Kasumi-1 (cell line): ENCODE results near the gene ZSWIM4.
"Not testable (repeated sequence)": the region's sequence is repeated elsewhere in the genome, so short reads cannot be mapped to it uniquely, and the experiment has no call there.

Experiments used
- DNase-seq, 2 experiments: peaks; one replicate each; lab custom pipeline; 2025; lab: John Stamatoyannopoulos, UW

The ZSWIM4 gene

DNA sequence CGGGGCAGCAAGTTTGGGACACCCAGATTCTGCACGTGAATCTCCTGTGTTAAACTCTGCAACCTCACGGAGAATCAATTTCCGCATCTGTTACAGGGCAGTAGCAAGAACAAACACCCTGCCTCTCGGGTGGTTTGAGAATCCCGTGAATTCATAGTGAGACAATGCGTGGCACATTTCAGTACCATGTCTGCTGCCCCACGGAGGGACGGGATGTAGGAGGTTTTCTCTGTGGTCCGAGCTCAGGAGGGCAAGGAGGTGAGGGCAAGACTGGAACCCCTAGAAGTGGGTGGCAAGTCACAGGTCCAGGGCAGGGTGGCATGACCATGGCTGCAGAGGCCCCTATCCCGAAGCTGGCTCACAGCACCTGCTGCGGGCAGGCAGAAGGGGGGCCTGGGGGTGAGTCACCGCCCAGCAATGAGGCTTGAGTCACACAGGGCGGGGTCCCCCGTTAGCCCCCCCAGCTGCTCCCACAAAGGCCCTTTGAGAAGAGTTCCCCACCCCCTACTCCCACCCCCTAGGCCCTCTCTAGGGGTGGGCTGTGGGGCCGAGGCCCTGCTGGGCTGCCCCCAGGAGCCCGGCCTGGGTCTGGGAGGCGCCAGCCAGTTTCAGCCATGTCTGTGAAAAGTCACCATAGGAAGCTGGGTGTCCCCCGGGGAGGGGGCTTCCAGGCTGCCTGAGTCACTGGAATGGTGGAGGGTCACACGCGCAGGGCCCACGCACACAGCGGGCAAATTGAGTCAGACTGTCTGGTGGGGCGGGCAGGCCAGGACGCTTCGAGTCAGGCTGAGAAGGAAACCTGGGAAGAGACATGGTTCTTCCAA is 55.9 kb downstream of the ZSWIM4 start:
- DNase-seq: no peak

DNA sequence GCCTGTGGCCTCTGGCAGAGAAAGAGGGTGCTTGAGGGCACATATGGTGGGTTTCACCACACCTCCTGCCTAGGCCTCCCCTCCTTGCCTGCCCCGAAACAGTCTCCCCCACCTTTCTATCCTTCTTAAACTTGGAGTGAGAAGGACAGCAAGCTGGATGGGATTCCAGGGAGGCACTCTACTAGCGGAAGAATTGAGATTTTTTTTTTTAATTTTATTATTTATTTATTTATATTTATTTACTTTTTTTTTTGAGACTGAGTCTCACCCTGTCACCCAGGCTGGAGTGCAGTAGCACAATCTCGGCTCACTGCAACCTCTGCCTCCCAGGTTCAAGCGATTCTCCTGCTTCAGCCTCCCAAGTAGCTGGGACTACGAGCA is 56.5 kb downstream of the ZSWIM4 start:
- not testable (repeated sequence) for DNase-seq

DNA sequence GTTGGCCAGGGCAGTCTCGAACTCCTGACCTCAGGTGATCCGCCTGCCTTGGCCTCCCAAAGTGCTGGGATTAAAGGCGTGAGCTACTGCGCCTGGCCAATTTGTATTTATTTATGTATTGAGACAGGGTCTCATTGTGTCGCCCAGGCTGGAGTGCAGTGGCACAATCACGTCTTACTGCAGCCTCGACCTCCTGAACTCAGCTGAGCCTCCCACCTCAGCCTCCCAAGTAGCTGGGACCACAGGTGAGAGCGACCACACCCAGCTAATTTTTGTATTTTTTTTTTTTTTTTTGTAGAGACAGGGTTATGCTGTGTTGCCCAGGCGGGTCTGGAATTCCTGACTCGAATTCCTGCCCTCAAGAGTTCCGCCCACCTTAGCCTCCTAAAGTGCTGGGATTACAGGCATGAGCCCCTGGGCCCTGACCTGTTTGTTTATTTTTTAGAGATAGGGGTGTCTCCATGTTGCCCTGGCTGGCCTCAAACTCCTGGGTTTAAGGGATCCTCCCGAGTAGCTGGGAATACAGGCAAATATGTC is 57.0 kb downstream of the ZSWIM4 start:
- DNase-seq: not testable (repeated sequence)

DNA sequence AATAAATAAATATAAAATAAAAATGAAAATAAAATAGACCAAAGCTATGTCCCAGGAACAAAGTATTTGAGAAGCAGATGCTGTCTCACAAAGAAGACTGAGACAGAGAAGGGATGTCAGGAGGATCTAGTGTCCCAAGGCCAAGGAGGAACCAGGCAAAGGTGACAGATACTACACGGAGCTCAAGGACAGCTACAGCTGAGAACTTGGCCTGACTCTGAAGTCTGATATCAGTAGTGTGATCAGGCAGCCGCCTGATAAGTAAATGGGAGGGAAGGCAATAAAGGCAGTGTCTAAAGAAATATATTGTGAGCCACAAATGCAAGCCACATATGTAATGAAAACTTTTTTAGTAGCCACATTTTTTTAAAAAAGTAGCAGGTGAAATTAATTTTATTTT is 61.3 kb downstream of the ZSWIM4 start:
- DNase-seq: no peak

DNA sequence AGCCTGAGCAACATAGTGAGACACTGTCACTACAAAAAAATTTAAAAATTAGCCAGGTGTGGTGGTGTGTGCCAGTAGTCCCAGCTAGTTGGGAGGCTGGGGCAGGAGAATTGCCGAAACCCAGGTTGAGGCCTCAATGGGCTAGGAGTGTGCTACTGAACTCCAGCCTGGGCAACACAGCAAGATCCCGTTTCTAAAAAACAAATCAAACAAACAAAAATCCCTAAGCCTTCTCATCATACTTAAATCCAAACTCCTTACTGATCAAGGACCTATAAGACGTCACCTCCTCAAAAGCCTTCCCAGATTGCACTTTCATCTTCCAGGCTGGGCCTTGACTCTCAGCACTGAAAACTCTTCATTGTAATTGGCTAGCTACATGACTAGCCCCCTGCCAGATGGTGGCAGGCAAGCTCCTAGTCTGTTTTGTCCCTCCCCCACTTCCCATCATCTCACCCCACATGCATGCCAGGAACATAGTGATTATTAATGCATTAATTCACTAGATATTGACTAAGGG is 64.2 kb downstream of the ZSWIM4 start:
- peak in 1 of 2 experiments; percentile 37 for DNase-seq

DNA sequence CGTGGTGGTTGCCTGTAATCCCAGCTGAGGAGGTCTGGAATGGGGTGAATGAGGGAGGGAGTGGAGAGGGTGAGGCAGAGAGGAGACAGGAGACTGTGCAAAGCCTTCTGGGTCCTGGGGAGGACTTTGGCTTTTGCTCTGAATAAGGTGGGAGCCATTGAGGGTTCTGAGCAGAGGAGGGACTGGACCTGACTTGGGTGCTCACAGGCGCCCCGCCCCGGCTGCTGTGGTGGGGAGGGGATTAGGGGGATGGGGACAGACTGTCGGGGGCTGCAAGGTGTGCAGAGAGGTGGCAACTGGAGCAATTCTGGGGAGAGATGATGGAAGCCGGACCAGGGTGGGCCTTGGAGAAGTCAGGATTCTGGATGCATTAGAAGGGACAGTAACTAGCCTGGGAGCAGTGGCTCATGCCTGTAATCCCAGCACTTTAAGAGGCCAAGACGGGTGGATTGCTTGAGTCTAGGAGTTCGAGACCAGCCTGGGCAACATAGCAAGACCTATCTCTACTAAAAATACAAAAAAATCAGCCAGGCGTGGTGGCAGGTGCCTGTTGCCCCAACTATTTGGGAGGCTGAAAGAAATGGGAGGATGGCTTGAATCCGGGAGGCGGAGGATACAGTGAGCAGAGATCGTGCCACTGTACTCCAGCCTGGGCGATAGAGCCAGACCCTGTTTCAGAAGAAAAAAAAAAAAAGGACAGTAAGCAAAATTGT is 65.6 kb downstream of the ZSWIM4 start:
- DNase-seq: no peak

DNA sequence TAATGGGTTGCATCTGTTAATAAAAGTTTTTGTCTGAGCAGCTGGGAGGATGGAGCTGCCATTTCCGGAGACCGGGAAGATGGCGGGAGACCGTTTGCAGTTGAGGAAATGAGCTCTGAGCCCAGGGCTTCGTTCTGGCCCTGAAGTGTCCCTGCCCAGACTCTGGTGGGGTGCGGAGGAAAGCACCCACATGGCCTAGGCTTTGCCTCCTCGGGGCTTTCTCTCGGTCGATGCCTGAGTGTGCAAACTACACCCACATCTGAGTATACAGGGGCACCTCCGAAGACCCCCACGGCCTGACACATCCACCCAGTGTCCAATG is 66.1 kb downstream of the ZSWIM4 start:
- DNase-seq: peak in 1 of 2 experiments; percentile 26

DNA sequence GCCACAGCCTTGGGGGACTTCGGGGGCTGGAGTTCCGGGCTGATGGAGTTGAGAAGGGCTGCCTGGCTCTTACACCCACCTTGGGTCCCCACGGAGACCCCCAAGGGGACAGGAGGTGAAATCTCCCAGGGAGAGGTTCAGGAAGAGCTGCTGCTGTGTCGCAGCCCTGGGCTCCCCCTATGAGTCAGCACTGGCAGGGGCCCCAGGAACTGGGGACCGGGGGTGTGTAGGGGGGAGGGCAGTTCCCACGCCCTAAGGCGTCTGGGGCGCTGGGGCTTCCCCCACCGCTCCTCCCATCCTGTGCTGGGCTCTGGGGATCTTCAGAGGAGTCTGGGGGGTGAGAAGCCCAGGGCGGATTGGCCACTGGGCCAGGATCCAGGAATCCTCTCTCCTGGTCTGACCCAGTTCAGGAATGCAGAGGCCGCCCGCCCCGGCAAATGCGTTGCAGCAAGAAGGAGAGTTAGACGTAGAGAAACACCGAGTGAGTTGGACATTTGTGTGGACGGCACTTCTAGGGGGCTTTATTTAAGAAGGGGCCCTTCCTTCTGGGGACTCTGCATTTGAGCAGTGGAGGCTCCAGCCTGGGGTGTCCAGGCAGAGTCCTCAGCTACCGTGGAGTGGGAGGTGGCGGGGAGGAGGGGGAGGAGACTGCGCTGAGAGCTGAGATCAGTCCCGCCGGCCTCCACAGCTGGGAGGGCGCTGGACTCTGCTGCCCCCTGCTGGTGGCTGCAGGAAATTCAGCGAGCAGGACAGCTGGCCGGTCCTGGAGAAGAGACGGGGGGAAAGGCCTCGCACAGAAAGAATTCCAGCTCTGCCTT is 66.7 kb downstream of the ZSWIM4 start:
- peak; percentile 80 to 85 for DNase-seq

DNA sequence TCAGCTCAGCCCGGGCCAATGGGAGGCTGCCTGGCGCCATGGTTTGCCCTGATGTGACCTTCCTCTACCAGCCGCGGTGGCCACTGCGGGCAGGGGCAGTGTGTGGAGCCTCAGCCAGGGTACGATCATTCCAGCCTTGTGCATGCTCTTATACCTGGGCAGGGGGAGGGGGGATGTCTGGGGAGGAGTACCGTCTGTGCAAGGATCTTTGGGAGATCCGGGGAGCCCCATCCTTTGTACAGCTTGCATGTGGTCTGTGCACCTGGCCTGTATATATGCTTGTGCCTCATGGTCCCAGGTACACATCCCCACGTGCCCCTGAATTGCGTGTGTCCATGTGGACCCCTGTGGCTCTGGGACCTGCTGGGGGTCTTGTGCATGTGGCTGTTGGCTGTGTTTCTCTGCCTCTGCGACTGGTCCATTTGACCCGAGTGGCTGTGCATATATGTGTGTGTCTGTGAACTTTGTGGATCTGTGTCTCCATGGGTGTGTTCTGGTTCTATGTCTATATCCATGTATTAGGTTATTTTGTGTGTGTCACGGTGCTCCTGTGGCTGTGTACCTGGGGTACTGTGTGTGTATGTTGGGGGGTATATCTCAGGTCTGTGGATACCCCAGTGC is 68.9 kb downstream of the ZSWIM4 start:
- no peak for DNase-seq

DNA sequence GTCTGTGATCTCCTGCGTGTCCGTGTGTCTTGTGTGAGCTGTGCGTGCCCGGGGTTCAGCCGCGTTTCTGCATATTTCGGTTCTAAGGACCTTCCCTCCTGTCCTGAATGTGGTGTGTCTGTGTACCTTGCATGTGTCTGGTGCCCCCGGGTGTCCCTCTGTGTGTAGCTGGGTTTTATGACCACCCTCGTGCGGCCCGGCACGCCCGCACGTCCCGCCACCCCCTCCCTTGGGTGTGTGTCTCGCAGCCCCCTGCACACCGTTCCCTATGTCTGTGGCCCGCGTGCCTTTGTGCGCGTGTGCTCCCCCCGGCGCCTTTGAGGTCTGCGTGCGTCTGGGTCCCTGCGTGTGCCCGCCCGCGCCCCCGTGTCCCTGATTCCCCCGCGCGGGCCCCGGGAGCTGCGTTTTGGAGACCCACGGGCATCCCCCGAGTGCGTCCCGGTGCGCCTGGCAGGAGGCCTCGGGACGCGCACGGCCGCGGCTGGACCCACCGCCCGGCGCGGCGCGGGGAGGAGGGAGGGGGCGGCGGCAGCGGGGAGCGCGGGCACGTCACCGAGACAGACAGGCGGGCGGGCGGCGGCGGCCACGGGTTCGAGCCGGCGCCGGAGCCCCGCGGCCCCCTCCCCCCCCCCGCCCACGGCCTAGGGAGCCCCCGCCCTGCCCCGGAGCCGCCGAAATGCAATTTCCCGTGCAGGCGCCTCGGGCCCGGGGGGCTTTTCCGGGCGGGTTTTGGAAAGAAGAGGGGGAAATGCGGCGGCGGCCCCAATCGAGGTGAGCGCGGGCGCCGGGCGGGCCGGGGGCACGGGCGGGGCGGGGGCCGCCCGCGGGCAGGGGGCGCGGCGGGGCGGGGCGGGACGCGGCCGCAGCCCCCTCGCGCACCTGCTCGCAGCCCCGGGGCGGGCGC is 69.7 kb downstream of the ZSWIM4 start:
- DNase-seq: no peak

DNA sequence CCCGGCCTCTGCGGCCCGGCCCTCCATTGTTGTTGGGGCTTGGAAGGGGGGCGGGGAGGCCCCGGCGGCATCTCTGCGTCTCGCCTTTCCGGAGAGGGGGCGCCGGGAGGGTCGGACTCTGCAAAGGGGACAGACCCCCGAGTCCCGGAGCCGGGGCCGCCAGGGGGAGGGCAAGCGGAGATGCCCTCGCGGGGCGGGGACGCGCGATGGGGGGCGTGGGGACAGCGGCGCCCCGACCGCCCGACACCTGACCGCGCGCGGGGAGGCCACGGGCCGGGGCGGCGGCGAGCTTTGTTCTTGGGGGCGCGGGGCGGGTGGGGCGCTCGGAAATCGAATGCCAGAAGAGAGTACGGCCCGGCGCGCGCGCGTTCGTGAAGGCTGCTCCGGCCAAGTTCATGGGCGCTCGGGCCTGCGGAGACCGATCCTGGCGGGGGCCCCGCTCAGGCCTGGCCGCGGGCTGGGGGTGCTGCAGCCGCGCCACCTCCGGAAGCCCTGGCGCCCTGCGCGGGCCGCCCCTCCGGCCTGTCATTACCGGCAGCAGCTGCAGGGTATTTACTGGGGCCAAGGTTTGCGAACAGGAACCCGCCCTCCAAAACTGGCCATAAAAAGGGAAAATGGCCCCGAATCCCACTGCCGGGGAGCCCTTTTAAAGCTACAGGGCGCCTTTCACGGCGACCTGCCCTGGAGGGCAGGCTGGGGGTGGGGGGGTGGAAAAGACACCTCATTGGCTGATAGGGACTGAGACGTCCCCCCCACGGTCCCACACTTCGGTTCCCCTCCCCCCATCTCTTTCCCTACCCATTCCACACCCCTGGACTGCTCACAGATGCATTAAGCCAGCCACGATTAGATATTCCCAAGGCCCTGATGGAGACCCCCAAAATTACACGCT is 70.6 kb downstream of the ZSWIM4 start:
- DNase-seq: no peak

DNA sequence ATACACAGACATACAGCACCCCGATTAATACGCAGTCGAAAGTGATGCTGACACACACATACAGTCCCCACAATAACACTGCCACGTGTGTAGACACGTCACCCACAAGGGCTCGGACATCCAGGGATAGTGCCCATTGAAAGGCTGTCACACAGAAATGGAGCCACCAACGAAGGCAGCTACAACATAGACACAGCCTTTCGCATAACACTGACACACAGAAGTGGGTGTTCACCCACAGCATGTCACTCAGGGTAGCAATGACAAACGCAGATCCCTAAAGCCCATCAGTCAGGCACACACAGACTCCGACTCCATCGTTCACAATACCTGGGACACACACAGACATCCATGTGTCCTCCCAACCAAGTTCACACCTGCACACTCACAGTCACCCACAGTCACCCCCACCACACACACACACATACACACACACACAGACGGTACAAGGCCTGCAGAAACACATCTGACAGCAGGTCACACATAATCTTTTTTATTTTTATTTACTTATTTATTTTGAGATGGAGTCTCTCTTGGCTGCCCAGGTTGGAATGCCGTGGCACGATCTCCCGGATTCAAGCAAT is 71.3 kb downstream of the ZSWIM4 start:
- DNase-seq: no peak

DNA sequence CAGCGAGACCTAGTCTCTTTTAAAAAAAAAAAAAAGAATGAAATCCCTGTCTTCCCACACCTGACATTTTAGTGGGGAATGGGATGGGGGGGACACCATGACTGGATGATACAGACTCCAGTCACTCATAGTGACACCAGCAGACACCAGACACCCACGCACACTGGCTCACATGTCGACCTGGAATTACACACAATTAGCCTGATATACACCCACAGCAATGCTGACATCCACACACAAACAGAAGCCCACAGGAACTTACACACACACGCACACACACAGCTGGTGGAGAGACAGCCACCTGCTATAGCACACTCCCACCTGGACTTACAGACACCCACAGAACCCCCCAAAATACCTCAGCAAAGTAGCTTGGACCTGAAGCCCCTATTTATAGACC is 73.4 kb downstream of the ZSWIM4 start:
- no peak for DNase-seq

DNA sequence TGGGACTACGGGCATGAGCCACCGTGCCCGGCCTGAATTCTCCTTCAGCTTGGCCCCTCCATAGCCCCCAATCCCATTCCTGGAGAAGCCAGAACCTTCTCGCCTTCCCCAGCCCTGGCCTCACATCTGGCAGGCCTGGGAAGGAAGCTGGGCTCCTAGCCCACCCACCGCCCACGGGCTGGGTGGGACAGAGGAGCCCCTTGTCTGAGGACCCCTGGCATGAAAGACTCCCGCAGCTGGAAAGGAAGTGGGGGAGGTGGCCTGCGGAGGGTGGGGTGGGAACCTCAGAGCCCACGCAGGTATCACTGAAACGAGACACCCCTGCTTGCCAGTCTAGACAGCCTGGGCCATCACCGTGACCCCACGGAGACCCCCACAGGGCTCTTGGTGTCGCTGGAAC is 74.0 kb downstream of the ZSWIM4 start:
- DNase-seq: no peak

DNA sequence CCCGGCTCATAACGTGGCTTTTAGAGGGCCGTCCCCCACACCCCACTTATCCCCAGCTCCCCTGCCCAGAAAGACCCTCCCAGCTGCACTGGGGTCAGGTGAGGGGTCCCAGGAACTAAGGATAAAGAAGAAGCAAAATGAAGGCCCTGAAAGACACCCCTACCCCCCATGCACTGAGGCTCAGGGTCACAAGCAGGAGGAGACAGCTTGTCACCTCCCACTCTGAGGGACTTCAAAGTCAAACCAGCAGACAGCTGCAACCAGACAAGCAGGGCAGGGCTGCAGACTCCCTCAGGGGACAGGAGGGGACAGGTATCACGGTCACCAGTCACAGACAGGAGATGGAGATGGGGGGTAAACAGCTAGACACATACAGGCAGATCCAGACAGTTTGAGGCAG is 75.6 kb downstream of the ZSWIM4 start:
- DNase-seq: no peak

DNA sequence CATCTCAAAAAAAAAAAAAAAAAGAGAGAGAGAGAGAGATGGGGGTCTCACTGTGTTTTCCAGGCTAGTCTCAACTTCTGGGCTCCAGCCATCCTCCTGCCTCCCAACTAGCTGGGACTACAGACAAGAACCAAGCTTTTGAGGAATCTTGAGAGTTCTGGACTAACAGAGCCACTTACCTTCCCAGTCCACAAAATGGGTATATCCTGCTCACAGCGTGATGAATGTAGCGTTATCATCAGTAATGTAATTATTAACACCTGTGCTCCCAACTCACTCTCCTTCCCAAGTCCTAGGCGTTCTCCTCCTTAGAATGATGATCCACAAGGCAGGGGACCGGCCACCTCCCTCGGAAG is 77.1 kb downstream of the ZSWIM4 start:
- DNase-seq: no peak

DNA sequence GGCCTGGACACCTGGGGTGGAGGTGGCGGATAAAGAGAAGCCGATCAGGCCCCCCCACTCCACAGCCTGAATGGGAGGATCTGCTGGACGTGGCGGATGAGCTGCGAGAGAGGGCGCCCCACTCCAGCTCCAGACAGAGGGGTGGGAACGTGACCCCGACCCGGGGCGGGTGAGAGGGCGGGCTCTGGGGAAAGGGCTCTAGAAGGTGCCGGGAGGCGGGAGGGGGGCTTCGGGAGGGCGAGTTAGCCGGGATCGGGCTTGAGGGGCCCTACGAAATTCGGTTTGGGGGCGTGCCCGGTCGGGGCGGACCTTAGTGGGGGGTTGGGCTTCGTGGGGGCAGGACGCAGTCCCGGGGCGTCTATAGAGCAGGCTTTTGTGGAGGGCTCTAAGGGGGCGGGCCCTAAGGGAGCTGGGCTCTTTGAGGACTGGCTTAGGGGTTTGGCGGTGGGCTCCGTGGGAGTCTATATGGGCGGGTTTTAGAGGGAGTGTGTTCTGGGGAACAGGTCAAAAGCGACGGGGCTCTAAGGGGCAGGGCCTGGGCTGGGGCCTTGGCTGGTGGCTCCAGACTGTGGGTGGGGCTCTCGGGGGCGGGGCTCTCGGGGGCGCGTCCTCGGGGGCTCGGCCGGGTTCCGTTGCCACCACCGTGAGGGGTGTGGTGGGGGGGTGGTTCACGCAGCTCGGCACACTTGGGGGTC is 77.6 kb downstream of the ZSWIM4 start:
- peak; percentile 22 to 52 for DNase-seq

DNA sequence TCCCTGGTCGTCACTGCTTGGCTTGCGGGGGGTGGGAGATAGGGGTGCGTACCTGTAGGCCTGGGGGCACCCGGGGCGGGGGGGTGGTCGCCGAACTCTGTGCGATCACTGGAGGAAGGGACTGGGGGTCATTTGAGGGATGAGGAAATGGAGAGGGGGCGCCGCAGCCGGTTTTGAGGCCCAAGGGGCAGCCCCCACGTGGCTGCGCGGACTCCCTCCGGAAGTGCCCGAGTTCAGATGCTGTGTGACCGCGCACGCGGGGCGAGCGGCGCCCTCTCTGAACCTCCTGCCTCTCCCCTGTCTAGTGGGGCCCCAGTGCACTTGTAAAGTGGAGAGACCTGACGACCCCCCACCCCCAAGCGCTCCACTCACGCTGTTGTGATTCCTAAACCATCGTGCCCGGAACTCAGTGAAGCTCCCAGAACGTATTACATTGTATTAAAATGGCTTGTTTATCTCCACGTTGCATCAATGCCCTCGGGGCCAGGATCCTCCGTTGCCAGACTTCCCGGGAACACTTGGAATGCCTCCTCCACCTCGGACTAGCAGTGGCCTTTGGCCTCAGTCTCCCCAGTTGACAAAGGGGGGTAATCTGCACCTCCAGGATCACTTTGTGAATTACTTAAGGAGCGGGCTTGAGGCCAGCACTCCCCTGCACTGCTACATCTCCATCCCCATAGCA is 78.7 kb downstream of the ZSWIM4 start:
- DNase-seq: no peak
